ENCODE measurements around the gene LCN12.

Gene LCN12

GRCh38 chr9:136913701-136914438 is 38.2 kb upstream of the LCN12 start:
- TF ChIP-seq CTCF (IDR thresholded peaks at IDR 0.05; ENCODE audit: low read depth, low read length), result no peak
- H3K4me3 ChIP-seq (ENCODE audit: low read depth, low read length), result no peak overlapping the region

GRCh38 chr9:136915632-136916329 is 36.3 kb upstream of the LCN12 start:
- no peak for TF ChIP-seq CTCF (IDR thresholded peaks at IDR 0.05; ENCODE audit: low read depth, low read length)

GRCh38 chr9:136916330-136917184 is 35.5 kb upstream of the LCN12 start:
- no peak overlapping the region for H3K4me3 ChIP-seq (ENCODE audit: low read depth, low read length)
- TF ChIP-seq CTCF (IDR thresholded peaks at IDR 0.05; ENCODE audit: low read depth, low read length), result no peak

More at GRCh38 chr9:136915632-136916329, 36.3 kb upstream of the LCN12 start:
- no peak overlapping the region for H3K4me3 ChIP-seq (ENCODE audit: low read depth, low read length)

- no peak overlapping the region for H3K4me3 ChIP-seq (ENCODE audit: low read depth, low read length)
- no peak for TF ChIP-seq CTCF (IDR thresholded peaks at IDR 0.05; ENCODE audit: low read depth, low read length)
These were observed 34.2 kb upstream of the LCN12 start for GRCh38 chr9:136917902-136918301.

- H3K4me3 ChIP-seq (ENCODE audit: low read depth, low read length), result no peak overlapping the region
- no peak for TF ChIP-seq CTCF (IDR thresholded peaks at IDR 0.05; ENCODE audit: low read depth, low read length)
These were observed 32.0 kb upstream of the LCN12 start for GRCh38 chr9:136920069-136920468.

- no peak overlapping the region for H3K4me3 ChIP-seq (ENCODE audit: low read depth, low read length)
- TF ChIP-seq CTCF (IDR thresholded peaks at IDR 0.05; ENCODE audit: low read depth, low read length), result no peak
These were observed 31.3 kb upstream of the LCN12 start for GRCh38 chr9:136920734-136921231.
